Stomach (tissue), 9 donors: ENCODE data around the gene EGFR. TPM values are rescaled to one million over a fixed set of nuclear protein-coding genes. Genes with fewer than 3 reads are reported as not detected.

ENCODE experiments used
- DNase-seq, 2 donors: peaks; one replicate each; pipeline versions ENCODE4 v3.0.0 to v3.0.0-alpha.2; 2013 to 2019
- H3K27ac ChIP-seq, 5 donors: fragments of 200-600 bp in 4 of 5; sonication (generic) in 4 of 5; one replicate each; pipeline ENCODE4 v1.5.1; 2013 to 2019; ENCODE audit warnings: mild to moderate bottlenecking in 1 of 5, moderate library complexity in 1 of 5
- H3K27me3 ChIP-seq, 3 donors: fragments of 200-600 bp; sonication (generic); one replicate each; pipeline ENCODE4 v1.5.1; 2017 to 2019; ENCODE audit warnings: mixed run types in 1 of 3
- H3K36me3 ChIP-seq, 4 donors: fragments of 200-600 bp; sonication (generic); 1 replicate in 3 of 4; 2 replicates in 1 of 4; pipeline ENCODE4 v1.5.1; 2016 to 2019
- H3K4me1 ChIP-seq, 4 donors: fragments of 200-600 bp; sonication (generic); one replicate each; pipeline ENCODE4 v1.5.1; 2016 to 2019
- H3K4me3 ChIP-seq, 4 donors: fragments of 200-600 bp; sonication (generic) in 3 of 4; one replicate each; pipeline ENCODE4 v1.5.1; 2016 to 2019; ENCODE audit warnings: mild to moderate bottlenecking in 1 of 4
- H3K9me3 ChIP-seq, 4 donors: fragments of 200-600 bp; sonication (generic); one replicate each; pipeline ENCODE4 v1.5.1; 2016 to 2019
- CTCF ChIP-seq, 7 experiments: fragments of 450-650 bp in 4 of 7; fragments of 200-600 bp in 3 of 7; sonication (generic) in 3 of 7; IDR thresholded peaks; one replicate each; pipeline ENCODE4 v1.5.1; 2016 to 2019; ENCODE audit warnings: antibody characterized with exemption in 7 of 7, control low read depth in 2 of 7, mild to moderate bottlenecking in 1 of 7
- EP300 ChIP-seq: sonication (generic); formaldehyde crosslinking; IDR thresholded peaks from one replicate; pipeline ENCODE4 v1.6.1; 2017; ENCODE audit warnings: antibody characterized with exemption
- POLR2A ChIP-seq, 4 donors: fragments of 450-650 bp; IDR thresholded peaks; one replicate each; pipeline ENCODE4 v1.6.1; 2016; ENCODE audit warnings: antibody characterized with exemption in 4 of 4, control low read depth in 2 of 4, mild to moderate bottlenecking in 1 of 4, moderate library complexity in 1 of 4
- POLR2AphosphoS5 ChIP-seq, 3 donors: sonication (generic); formaldehyde crosslinking; IDR thresholded peaks; one replicate each; pipeline ENCODE4 v1.6.1; 2016; ENCODE audit warnings: antibody characterized with exemption in 3 of 3
- WGBS, 5 donors: extraction: QIAGEN DNeasy Blood & Tissue Kit in 3 of 5; methylation state at CpG; one replicate each; pipeline versions ENCODE4 v1.1.5 to v1.1.7; 2013 to 2018; 5-methylcytosine and 5-hydroxymethylcytosine counted together
- intact Hi-C: fragments of 100-400 bp; cut with DNase I; formaldehyde crosslinking; loops from one replicate; pipeline ENCODE4 v1.15.1; 2023; ENCODE audit warnings: low total_unique reads
- polyA plus RNA-seq, 3 donors: library from polyadenylated mRNA; stranded (reverse); fragments of 200-250 nt; gene quantifications; one replicate each; pipeline ENCODE4 v1.2.3, GENCODE V29; 2013
- total RNA-seq, 5 donors: library from RNA; depleted of rRNA; stranded (reverse); fragments of >200 nt; gene quantifications; one replicate each; pipeline versions ENCODE4 v1.1.0 to v1.2.3, GENCODE V29; 2014 to 2016
- donor health status: healthy with polysubstance abuse.
- donor health status: Bipolar disorder and iron deficiency.
- donor health status: healthy.

Gene EGFR
- total and polyA plus RNA-seq, 8 donors: 3.4 to 43.4 (median 32.6) TPM

- intact Hi-C loops: no loop called here
- Histone ChIP-seq H3K9me3 (no peaks in the 10 kb centered on the region), H3K4me1 (peaks cover 0 to 8% (median 2%) of the 10 kb centered on the region in 4 donors), H3K27me3 (no peaks in the 10 kb centered on the region), H3K36me3 (peaks cover 28 to 69% (median 68%) of the 10 kb centered on the region in 4 donors), H3K4me3 (no peak overlapping the region), H3K27ac (no peak overlapping the region)
- 84 to 91% (median 85%) methylated on average over 3 to 4 of the region's 4 CpGs for WGBS, 5 donors
- TF ChIP-seq POLR2AphosphoS5 (IDR thresholded peaks at IDR 0.05) (no peak), POLR2A (IDR thresholded peaks at IDR 0.05) (no peak), CTCF (IDR thresholded peaks at IDR 0.05) (no peak), EP300 (no peak)
- no peak for DNase-seq
Measured at GRCh38 chr7:55207436-55208125, 188.8 kb downstream of the EGFR start.

GRCh38 chr7:55209366-55209765, 190.5 kb downstream of the EGFR start:
- intact Hi-C loops: no loop called here
- H3K36me3 ChIP-seq: peaks cover 24 to 51% (median 51%) of the 10 kb centered on the region in 4 donors
- no peaks in the 10 kb centered on the region for H3K9me3 ChIP-seq
- H3K27ac ChIP-seq: no peak overlapping the region
- WGBS, 5 donors: 66 to 78% (median 75%) methylated on average over 4 of the region's 4 CpGs
- H3K4me3 ChIP-seq: no peak overlapping the region
- no peak for TF ChIP-seq CTCF (IDR thresholded peaks at IDR 0.05)
- no peak for TF ChIP-seq EP300
- H3K4me1 ChIP-seq: peaks cover 0 to 16% (median 2%) of the 10 kb centered on the region in 4 donors
- no peak for DNase-seq
- H3K27me3 ChIP-seq: no peaks in the 10 kb centered on the region

GRCh38 chr7:55210176-55210575, 191.4 kb downstream of the EGFR start:
- Histone ChIP-seq H3K4me1 (peaks cover 0 to 23% (median 2%) of the 10 kb centered on the region in 4 donors), H3K27ac (no peak overlapping the region), H3K36me3 (peaks cover 16 to 43% (median 42%) of the 10 kb centered on the region in 4 donors), H3K27me3 (no peaks in the 10 kb centered on the region), H3K9me3 (no peaks in the 10 kb centered on the region), H3K4me3 (no peak overlapping the region)
- DNase-seq: no peak
- WGBS, 5 donors: 89 to 99% (median 94%) methylated on average over 4 of the region's 4 CpGs
- intact Hi-C loops: no loop called here
- TF ChIP-seq EP300 (no peak), POLR2A (IDR thresholded peaks at IDR 0.05) (no peak), POLR2AphosphoS5 (IDR thresholded peaks at IDR 0.05) (no peak), CTCF (IDR thresholded peaks at IDR 0.05) (no peak)

- no peak overlapping the region for H3K27ac ChIP-seq
- peaks cover 11 to 38% (median 37%) of the 10 kb centered on the region in 4 donors for H3K36me3 ChIP-seq
- no peak for DNase-seq
- peaks cover 0 to 23% (median 2%) of the 10 kb centered on the region in 4 donors for H3K4me1 ChIP-seq
- TF ChIP-seq CTCF (IDR thresholded peaks at IDR 0.05): no peak
- H3K4me3 ChIP-seq: no peak overlapping the region
- intact Hi-C loops: no loop called here
- WGBS, 5 donors: 52 to 84% (median 61%) methylated on average over 1 of the region's 1 CpG
- H3K27me3 ChIP-seq: no peaks in the 10 kb centered on the region
- no peaks in the 10 kb centered on the region for H3K9me3 ChIP-seq
Measured at GRCh38 chr7:55210716-55211115, 191.9 kb downstream of the EGFR start.
